Measurements from ENCODE around the gene FLVCR2. TPM values are rescaled to one million over a fixed set of nuclear protein-coding genes. Genes with fewer than 3 reads are reported as not detected.

FLVCR2 gene
- total RNA-seq, 6 donors from 2014 or later, result 19.4 to 41.3 (median 31.8) TPM

- peaks cover 9 to 25% (median 20%) of the 10 kb centered on the region in 4 donors for H3K4me1 ChIP-seq
- TF ChIP-seq POLR2AphosphoS5 (IDR thresholded peaks at IDR 0.05) (no peak), CTCF (IDR thresholded peaks at IDR 0.05) (no peak), POLR2A (IDR thresholded peaks at IDR 0.05) (no peak), EP300 (IDR thresholded peaks at IDR 0.05) (no peak)
- DNase-seq, result peak in 1 of 2 donors; percentile 47
- peak overlapping the region; percentile 26 to 88 (median 80) for H3K4me3 ChIP-seq
- H3K27me3 ChIP-seq, result no peaks in the 10 kb centered on the region
- ATAC-seq (ENCODE audit: low FRiP score in 2 of 2), result peak in 1 of 2 donors; percentile 12
- peaks cover 7 to 19% (median 15%) of the 10 kb centered on the region in 4 donors for H3K36me3 ChIP-seq
- 19 to 22% methylated on average over 4 of the region's 4 CpGs for WGBS, 2 donors
- peak overlapping the region; percentile 79 to 86 (median 86) for H3K27ac ChIP-seq
- no peaks in the 10 kb centered on the region for H3K9me3 ChIP-seq
These were observed 81.8 kb downstream of the FLVCR2 start for GRCh38 chr14:75660238-75660629.

- H3K27me3 ChIP-seq, result no peaks in the 10 kb centered on the region
- ATAC-seq (ENCODE audit: low FRiP score in 2 of 2) (peak; percentile 98 to 99), DNase-seq (peak; percentile 98 to 99)
- H3K9me3 ChIP-seq, result no peaks in the 10 kb centered on the region
- peaks cover 9 to 25% (median 20%) of the 10 kb centered on the region in 4 donors for H3K4me1 ChIP-seq
- peak in 3 of 4 donors; percentile 49 to 86 (median 79) for TF ChIP-seq POLR2A (IDR thresholded peaks at IDR 0.05)
- peak in 1 of 2 donors; percentile 70 for TF ChIP-seq POLR2AphosphoS5 (IDR thresholded peaks at IDR 0.05)
- no peak for TF ChIP-seq EP300 (IDR thresholded peaks at IDR 0.05)
- TF ChIP-seq CTCF (IDR thresholded peaks at IDR 0.05), result no peak
- peak within 1 kb of the TSS; percentile 77 to 88 (median 82) for H3K4me3 ChIP-seq
- peaks cover 7 to 14% (median 12%) of the 10 kb centered on the region in 4 donors for H3K36me3 ChIP-seq
- WGBS, 2 donors, result 0% methylated on average over 54 to 60 of the region's 60 CpGs
- H3K27ac ChIP-seq, result peak within 1 kb of the TSS; percentile 79 to 86 (median 86)
These were observed 82.4 kb downstream of the FLVCR2 start, which contains the start of the genes ERG28 and TTLL5 for GRCh38 chr14:75660630-75661498. Gene ERG28 (minus strand): TSS chr14:75660876. CDS start chr14:75657502, 3,374 bp downstream. Gene TTLL5 (plus strand): TSS chr14:75661246. CDS start chr14:75663150, 1,904 bp downstream.

- 0 to 1% methylated on average over 5 to 13 of the region's 18 CpGs for WGBS, 2 donors
- peak in 1 of 2 donors; percentile 16 for ATAC-seq (ENCODE audit: low FRiP score in 2 of 2)
- Histone ChIP-seq H3K4me3 (peak overlapping the region; percentile 77 to 88 (median 82)), H3K27ac (peak overlapping the region; percentile 79 to 86 (median 86)), H3K9me3 (no peaks in the 10 kb centered on the region), H3K4me1 (peaks cover 9 to 25% (median 20%) of the 10 kb centered on the region in 4 donors), H3K36me3 (peaks cover 5 to 12% (median 8%) of the 10 kb centered on the region in 4 donors), H3K27me3 (no peaks in the 10 kb centered on the region)
- no peak for TF ChIP-seq POLR2AphosphoS5 (IDR thresholded peaks at IDR 0.05)
- no peak for TF ChIP-seq POLR2A (IDR thresholded peaks at IDR 0.05)
- TF ChIP-seq CTCF (IDR thresholded peaks at IDR 0.05), result no peak
- no peak for TF ChIP-seq EP300 (IDR thresholded peaks at IDR 0.05)
- DNase-seq, result no peak
These were observed 83.0 kb downstream of the FLVCR2 start for GRCh38 chr14:75661499-75661814.

GRCh38 chr14:75662966-75663365, 84.5 kb downstream of the FLVCR2 start:
- H3K9me3 ChIP-seq, result no peaks in the 10 kb centered on the region
- WGBS, 2 donors, result 50 to 76% methylated on average over 3 of the region's 3 CpGs
- ATAC-seq (ENCODE audit: low FRiP score in 2 of 2), result no peak
- no peak for DNase-seq
- H3K4me3 ChIP-seq, result no peak overlapping the region
- H3K27me3 ChIP-seq, result no peaks in the 10 kb centered on the region
- peaks cover 0 to 6% (median 2%) of the 10 kb centered on the region in 4 donors for H3K36me3 ChIP-seq
- no peak for TF ChIP-seq POLR2A (IDR thresholded peaks at IDR 0.05)
- peaks cover 9 to 25% (median 20%) of the 10 kb centered on the region in 4 donors for H3K4me1 ChIP-seq
- no peak overlapping the region for H3K27ac ChIP-seq

GRCh38 chr14:75667099-75667765, 88.8 kb downstream of the FLVCR2 start:
- no peak overlapping the region for H3K27ac ChIP-seq
- TF ChIP-seq CTCF (IDR thresholded peaks at IDR 0.05), result no peak
- no peak for TF ChIP-seq EP300 (IDR thresholded peaks at IDR 0.05)
- DNase-seq (no peak), ATAC-seq (ENCODE audit: low FRiP score in 2 of 2) (no peak)
- WGBS, 2 donors, result 82 to 84% methylated on average over 2 of the region's 2 CpGs
- H3K4me3 ChIP-seq, result no peak overlapping the region
- peaks cover under 1 to 7% (median 3%) of the 10 kb centered on the region in 4 donors for H3K4me1 ChIP-seq
- H3K36me3 ChIP-seq, result peaks cover 4 to 30% (median 9%) of the 10 kb centered on the region in 4 donors
- H3K27me3 ChIP-seq, result no peaks in the 10 kb centered on the region
- H3K9me3 ChIP-seq, result no peaks in the 10 kb centered on the region
